Activated CD8-positive, alpha-beta memory T cell treated with anti-CD3 and anti-CD28 coated beads, Interleukin-2, amount 50 U/mL, for 48 hours (primary cell): Measurements from ENCODE around the gene C22orf15.
A peak's percentile ranks its signal among the peaks of the same experiment; 100 is the strongest.
"Not testable (repeated sequence)": the region's sequence is repeated elsewhere in the genome, so short reads cannot be mapped to it uniquely, and the experiment has no call there.

ENCODE experiments used
- DNase-seq: peaks from one replicate; pipeline ENCODE4 v3.0.0-alpha.2; 2020

Gene C22orf15, protein sequence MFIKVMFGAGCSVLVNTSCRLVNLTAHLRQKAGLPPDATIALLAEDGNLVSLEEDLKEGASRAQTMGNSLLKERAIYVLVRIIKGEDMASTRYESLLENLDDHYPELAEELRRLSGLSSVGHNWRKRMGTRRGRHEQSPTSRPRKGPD

DNA sequence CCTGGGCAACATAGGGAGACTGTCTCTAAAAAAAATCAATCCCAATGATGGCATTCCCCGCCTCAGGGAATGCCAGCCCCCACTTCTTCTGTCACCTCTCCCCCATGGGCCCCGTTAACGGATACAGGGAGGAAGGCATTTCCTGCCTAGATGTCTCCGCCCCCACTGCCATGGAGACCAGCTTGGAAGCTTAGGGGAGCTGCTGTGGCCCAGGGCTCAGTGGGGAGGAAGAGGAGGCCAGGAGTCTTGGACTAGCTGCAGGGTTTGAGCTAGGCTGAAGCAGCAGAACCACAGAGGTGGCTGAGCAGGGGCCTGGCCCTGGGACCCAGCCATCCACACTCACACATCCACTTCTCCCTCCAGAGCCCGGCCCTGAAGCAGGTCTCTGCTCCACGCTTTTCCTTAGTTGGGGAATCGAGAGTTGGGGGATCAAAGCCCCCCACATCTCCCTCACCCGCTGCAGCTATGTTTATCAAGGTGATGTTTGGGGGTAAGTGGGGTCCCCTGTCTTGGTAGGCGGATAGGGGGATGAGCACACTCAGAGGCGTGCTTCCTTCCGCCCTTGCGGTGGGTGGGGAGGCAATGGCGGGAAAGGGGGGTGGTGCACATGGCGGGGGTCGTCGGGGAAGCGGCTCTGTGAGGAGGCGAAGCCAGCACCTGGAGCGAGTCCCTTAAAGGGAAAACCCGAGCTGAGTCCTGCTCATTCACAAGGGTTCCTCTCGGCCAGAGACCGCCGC is at the start of gene C22orf15:
C22orf15 (plus strand) TSS at position 149 of the 737 bp plus-strand sequence; CDS start at position 466, 317 bp downstream.
- no peak for DNase-seq

DNA sequence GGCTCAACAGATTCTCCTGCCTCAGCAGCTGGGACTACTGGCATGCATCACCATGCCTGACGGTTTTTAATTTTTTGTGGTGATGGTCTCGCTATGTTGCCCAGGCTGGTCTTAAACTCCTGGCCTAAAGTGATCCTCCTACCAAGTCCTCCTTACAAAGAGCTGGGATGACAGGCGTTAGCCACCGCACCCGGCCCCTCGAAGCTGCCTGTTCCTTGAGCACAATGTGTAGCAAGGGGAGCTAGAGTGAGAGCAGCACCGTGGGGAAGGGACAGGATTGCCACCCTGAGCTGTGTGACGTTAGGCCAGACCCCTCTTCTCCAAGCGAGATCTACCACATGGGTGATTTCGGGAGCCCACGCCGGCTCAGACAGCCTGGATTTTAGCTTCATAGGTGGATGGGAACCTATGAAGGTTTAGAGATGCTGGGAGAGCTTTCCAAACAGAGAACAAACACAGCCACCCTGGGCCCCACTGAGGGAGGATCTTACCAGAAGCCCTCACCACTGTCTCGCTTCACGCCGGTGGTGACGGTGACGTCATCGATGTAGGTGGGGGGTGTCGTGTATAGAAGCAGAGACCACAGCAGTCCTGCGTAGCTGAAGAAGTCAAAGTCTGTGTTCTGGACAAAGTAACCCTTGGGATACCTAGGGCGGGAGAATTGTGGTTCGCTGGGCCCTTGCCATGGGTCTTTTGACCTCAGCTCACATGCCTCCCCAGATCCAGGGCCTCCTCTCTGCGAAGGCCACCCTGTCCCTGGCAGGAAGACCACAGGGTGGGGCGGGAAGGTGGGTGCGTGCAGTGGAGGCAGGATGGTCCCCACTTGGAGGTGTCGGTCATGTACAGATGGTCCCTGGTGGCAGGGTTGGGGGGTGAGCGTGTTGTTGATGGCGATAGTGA is 48.8 kb upstream of the C22orf15 start:
- peak; percentile 75 for DNase-seq

GRCh38 chr22:23714596-23715578 is 47.9 kb upstream of the C22orf15 start:
- peak; percentile 60 for DNase-seq

- peak; percentile 59 for DNase-seq
These were observed 46.9 kb upstream of the C22orf15 start for GRCh38 chr22:23715806-23716375.

DNA sequence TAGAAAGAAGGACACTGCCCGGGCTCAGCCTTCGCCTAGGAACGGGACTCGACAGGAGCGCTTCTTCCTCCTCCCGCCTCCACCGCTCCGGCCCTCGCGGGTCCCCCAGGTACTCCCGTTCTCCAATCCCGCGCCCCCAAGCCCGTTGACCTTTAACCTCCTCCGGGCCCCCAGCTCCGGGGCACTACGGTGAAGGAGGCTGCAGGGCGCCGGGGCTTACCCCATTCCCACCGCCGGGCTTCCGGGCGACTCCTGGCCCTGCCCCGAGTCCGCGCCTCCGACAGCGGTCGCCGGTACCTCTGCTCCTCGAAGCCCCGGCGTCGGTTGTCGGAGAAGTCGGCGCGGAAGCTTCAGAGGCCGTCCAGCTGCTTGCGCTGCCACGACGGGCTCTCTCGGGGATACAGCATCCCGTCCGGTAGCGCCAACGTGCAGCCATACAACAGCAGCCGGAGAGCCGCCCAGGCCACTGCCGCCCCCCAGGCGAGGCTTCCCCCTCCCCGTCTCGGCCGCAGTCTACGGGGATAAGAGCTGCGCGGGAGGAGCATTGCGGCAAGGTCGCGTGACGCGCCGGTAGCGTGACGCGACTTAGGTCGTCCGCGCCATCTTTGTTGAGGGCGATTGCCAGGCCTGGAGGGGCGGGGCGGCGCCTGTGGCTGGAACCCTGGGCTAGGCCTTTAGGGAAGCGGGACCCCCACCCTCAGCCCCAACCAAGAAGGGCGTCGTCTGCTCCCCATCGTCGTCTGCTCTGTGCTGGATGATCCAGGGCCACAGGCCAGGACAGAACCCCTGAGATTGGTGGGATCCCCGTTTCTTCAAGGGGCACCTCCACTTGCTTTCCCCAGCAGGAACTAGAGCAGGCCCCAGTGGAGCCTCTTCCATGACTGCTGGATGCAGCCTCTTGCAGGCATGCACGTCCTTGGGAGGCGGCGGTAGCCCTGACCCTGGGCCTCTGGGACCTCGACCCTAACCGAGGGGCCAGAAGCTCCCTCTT is 45.7 kb upstream of the C22orf15 start:
- DNase-seq = peak; percentile 93

- no peak for DNase-seq
These were observed 44.2 kb upstream of the C22orf15 start for GRCh38 chr22:23718371-23719165.

GRCh38 chr22:23720855-23721254 is 41.9 kb upstream of the C22orf15 start:
- no peak for DNase-seq

DNA sequence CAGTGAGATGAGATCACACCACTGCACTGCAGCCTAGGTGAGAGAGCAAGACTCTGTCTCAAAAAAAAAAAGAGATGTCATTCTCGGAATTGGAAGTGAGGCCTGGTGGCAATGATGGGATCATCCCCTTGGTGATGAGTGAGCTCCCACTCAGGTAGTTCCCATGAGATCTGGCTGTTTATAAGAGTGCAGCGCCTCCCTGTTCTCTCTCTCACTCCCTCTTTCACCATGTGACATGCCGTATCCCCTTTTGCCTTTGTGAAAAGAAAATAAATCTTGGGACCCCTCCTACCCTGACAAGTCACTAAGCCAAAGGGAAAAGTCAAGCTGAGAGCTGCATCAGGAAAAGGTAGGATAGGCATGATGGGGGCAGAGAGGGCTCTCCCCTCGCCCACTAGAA is 40.6 kb upstream of the C22orf15 start:
- DNase-seq = no peak

DNA sequence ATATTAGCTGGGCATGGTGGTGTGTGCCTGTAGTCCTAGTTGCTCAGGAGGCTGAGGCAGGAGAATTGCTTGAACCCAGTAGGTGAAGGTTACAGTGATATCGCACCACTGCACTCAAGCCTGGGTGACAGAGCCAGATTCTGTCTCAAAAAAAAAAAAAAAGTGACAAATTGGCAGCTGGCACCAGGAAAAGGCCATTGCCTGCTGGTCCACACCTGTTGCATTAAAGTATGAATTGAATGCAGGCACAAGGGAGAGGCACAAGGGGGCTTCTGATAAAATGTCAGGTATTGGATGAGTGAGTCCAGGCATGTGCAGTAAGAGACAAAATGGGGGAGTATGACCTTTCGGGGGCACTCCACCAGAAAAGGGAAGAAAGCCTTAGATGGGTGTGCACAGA is 40.1 kb upstream of the C22orf15 start:
- no peak for DNase-seq

DNA sequence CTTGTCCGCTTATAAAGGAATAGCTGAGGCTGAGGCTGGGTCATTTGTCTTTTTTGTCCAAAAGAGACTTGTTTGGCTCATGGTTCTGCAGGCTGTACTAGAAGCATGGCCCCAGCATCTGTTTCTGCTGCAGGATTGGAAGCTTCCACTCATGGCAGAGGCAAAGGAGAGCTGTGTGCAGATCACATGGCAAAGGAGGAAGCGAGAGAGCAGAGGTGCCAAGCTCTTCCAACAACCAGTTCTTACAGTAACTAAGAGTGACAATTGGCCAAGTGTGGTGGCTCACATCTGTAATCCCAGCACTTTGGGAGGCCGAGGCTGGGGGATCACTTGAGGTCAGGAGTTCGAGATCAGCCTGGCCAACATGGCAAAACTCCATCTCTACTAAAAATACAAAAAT is 34.7 kb upstream of the C22orf15 start:
- not testable (repeated sequence) for DNase-seq

DNA sequence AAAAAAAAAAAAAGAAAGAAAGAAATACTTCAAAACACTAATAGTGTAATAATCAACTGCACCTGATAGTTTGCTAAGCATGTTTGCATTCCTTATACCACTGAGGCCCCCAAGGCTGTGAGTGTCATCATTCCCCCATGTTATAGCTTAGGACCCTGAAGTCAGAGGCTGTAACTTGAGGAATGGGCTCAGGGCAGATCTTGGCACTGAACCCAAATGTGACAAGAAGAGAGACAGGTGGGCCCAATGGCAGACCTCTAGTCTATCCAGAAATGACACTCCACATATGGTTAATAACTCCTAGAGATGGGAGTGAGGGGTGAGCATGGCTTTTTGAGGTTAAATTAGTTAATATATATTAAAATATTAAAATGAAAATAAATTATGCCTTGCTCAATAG is 25.1 kb upstream of the C22orf15 start:
- no peak for DNase-seq

DNA sequence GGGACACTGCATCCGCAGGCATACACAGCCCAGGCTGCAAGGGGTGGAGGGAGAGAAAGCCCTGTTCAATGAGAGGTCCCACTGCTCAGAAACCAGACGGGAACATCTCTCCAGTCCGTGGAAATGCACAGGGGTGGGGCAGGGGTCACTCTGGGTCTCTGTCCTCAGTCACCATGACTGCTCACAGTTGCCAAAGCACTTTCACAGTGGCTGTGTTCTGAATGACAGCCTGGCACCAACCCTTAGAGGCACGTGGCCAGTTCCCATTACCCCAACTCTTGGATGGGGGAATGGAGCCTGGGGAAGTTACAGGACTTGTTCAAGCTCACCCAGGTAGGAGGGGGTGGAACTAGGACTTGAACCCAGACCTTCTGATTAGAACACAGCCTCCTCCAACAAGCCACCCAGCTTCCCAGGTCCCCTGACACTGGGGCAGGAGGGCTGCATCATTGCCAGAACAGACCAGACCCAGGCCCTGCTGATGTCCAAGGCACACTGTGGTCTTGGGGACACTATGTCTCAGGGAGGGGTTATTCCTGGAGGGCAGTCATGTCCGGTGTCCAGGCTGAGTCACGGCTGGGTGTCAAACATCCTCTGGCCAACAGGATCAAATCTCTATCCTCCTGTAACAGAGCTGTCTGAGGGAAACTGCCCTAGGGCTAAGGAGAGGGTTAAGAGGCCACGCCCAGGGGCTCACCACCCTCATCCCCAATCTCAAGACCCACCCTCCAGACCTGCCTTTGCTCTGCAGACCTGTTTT is 20.1 kb upstream of the C22orf15 start:
- DNase-seq = no peak

- DNase-seq = no peak
These were observed 19.5 kb upstream of the C22orf15 start for GRCh38 chr22:23743303-23743705.

GRCh38 chr22:23744001-23744400 is 18.8 kb upstream of the C22orf15 start:
- DNase-seq = no peak

- DNase-seq = no peak
These were observed 18.3 kb upstream of the C22orf15 start for GRCh38 chr22:23744485-23744884.

GRCh38 chr22:23745791-23746190 is 17.0 kb upstream of the C22orf15 start:
- DNase-seq = no peak

DNA sequence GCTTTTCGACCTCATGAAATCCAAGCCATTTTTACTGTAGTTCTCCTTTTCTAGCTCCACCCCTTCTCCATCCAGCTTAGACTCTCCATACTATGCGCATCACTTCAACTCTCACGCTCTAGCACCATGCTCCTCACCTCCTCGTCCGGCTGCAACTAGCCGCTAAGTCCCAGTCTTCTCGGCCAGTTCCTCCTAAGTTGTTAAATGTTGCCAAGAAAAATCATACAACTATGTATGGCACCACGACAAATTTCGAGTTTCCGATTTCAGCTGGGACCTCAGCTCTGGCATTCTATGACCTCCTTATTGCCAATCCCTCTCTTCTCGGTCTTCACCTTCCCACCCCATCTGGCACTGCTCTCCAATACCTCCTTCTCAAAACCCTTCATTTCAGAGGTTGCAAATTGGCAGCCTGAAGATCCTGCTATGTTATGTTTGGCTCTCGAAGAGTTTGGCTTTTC is 12.9 kb upstream of the C22orf15 start:
- DNase-seq = no peak

- DNase-seq = no peak
These were observed 12.4 kb upstream of the C22orf15 start for GRCh38 chr22:23750367-23750713.
